AG04450 (cell line): ENCODE data around the gene DLGAP4. TPM values are rescaled to one million over a fixed set of nuclear protein-coding genes. Genes with fewer than 3 reads are reported as not detected.
A peak's percentile ranks its signal among the peaks of the same experiment; 100 is the strongest.

ENCODE experiments used
- CTCF ChIA-PET: fragments of 300-600, 350-600 bp; formaldehyde crosslinking; extraction: SDS; loops from one replicate; lab custom pipeline; 2022; ENCODE audit warnings: antibody characterized with exemption, inconsistent platforms; lab: Charles Lee
- POLR2A ChIA-PET: fragments of 350-600 bp; formaldehyde crosslinking; extraction: SDS; loops from one replicate; lab custom pipeline; 2021; ENCODE audit warnings: antibody characterized with exemption, inconsistent platforms; lab: Yijun Ruan, JAX
- DNase-seq: peaks from one replicate; pipeline ENCODE4 v3.0.0-alpha.2; 2011; ENCODE audit warnings: low read depth, low spot score
- H3K27ac ChIP-seq: one replicate; pipeline ENCODE4 v1.5.1; 2012; ENCODE audit warnings: low read depth, low read length, control low read depth
- H3K27me3 ChIP-seq: one replicate; pipeline ENCODE4 v1.6.0; 2012; ENCODE audit warnings: low read length; ENCODE audit not compliant: control insufficient read depth, insufficient read depth
- H3K4me3 ChIP-seq: 2 replicates; pipeline ENCODE4 v1.5.1; 2011; ENCODE audit warnings: mild to moderate bottlenecking, low read depth, low read length, control low read depth
- H3K9me3 ChIP-seq: 2 replicates; pipeline ENCODE4 v1.5.1; 2012; ENCODE audit warnings: low read length; ENCODE audit not compliant: control insufficient read depth, insufficient read depth
- polyA plus RNA-seq: library from polyadenylated mRNA; depleted of rRNA; stranded (reverse); fragments of >200 nt; gene quantifications from 2 replicates; pipeline ENCODE4 v1.2.3, GENCODE V29; 2011
- TF ChIP-seq, protein P1 (sequence below): IDR thresholded peaks from 2 replicates; pipeline ENCODE4 v1.5.1; 2011; ENCODE audit warnings: low read depth, low read length, control low read depth, inconsistent platforms

The DLGAP4 gene
- polyA plus RNA-seq, 1 experiment = 17.7 TPM

DNA sequence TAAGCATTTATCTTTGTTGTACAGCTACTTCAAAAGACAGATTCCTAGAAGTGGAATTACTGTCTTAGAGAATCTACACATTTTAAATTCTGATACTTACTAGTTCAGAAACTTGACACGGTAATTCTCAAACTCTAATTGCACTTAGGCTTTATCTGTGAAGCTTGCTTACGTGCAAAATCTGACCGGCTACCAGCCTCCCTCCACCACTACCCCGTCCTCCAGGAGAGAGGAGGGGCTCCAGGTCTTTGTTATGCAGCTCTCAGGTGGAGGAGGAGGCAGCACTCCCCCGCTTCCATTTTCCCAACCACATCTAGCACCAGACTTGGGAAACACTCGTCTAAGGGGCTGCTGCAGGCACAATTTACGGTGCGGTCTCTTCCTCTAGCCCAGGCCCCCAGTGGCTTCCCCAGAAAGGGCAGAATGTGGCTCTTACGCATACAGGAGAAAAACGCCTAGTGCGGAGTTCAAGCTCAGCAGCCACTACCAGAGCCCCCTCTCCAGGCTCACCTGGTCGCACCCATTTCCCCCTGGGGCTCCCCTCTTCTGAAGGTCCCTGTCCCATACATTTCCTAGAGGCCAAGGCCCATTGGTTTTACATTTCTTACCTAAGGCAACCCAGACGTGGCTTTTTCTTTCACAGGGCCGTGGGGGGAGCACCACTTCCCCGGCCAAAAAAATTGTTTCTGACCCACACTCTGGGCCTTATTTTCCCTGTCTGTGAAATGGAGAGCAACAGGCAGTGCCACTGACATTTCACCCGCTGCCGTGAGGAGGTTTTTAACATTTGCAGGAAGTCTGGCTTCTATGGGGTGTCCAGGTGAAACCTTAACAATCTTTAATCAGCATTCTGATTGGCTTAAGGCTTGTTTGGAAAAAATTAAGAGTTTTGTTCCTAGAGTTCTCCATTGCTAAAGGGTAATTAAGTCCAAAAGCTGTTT is 265.7 kb downstream of the DLGAP4 start:
- no peaks in the 10 kb centered on the region; the same call in 1 of the 2 replicates for H3K9me3 ChIP-seq
- CTCF ChIA-PET = interaction anchor here (0.6 to 1.9 kb wide), 4 partner anchors 34 to 1303 kb away, joined by 3 to 7 read pairs (median 6); partner anchors contain the start of gene RAB5IF
- H3K4me3 ChIP-seq = no peak overlapping the region
- peak overlapping the region; percentile 21 for H3K27ac ChIP-seq
- TF ChIP-seq, protein P1, sequence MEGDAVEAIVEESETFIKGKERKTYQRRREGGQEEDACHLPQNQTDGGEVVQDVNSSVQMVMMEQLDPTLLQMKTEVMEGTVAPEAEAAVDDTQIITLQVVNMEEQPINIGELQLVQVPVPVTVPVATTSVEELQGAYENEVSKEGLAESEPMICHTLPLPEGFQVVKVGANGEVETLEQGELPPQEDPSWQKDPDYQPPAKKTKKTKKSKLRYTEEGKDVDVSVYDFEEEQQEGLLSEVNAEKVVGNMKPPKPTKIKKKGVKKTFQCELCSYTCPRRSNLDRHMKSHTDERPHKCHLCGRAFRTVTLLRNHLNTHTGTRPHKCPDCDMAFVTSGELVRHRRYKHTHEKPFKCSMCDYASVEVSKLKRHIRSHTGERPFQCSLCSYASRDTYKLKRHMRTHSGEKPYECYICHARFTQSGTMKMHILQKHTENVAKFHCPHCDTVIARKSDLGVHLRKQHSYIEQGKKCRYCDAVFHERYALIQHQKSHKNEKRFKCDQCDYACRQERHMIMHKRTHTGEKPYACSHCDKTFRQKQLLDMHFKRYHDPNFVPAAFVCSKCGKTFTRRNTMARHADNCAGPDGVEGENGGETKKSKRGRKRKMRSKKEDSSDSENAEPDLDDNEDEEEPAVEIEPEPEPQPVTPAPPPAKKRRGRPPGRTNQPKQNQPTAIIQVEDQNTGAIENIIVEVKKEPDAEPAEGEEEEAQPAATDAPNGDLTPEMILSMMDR = no peak
- POLR2A ChIA-PET = interaction anchor here (0.6 to 0.7 kb wide), 2 partner anchors 13 to 54 kb away, joined by 3 to 4 read pairs; no protein-coding TSS in a partner anchor
- no peaks in the 10 kb centered on the region for H3K27me3 ChIP-seq
- DNase-seq = no peak

DNA sequence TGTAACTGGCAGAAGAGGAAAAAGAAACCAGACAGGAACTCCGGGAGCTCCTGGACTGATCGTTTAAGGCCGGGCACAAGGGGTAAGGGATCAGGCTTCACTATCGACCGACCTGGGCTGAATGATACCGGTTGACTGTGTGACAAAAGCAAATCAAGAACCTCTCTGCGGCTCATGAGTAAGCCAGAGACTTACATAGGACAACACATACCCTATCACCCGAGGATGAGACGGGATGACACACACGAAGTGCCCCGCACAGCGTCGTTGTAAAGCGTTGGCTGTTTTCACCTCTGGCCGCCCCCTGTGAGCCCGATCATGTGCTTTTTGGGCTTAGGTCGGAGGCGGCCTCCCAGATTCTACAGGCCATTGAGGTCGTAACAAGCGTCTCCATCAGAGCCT is 266.6 kb downstream of the DLGAP4 start:
- TF ChIP-seq, protein P1 = no peak
- Histone ChIP-seq H3K27ac (peak overlapping the region; percentile 73), H3K4me3 (peak overlapping the region; percentile 55), H3K27me3 (no peaks in the 10 kb centered on the region), H3K9me3 (no peaks in the 10 kb centered on the region; the same call in 1 of the 2 replicates)
- POLR2A ChIA-PET = interaction anchor here (0.6 to 1.2 kb wide), 3 partner anchors 16 to 1789 kb away, joined by 3 to 4 read pairs (median 4); no protein-coding TSS in a partner anchor
- DNase-seq = no peak
- CTCF ChIA-PET = interaction anchor here (0.6 to 0.9 kb wide), 3 partner anchors 33 to 1836 kb away, joined by 3 to 7 read pairs (median 3); partner anchors contain the start of gene RAB5IF

DNA sequence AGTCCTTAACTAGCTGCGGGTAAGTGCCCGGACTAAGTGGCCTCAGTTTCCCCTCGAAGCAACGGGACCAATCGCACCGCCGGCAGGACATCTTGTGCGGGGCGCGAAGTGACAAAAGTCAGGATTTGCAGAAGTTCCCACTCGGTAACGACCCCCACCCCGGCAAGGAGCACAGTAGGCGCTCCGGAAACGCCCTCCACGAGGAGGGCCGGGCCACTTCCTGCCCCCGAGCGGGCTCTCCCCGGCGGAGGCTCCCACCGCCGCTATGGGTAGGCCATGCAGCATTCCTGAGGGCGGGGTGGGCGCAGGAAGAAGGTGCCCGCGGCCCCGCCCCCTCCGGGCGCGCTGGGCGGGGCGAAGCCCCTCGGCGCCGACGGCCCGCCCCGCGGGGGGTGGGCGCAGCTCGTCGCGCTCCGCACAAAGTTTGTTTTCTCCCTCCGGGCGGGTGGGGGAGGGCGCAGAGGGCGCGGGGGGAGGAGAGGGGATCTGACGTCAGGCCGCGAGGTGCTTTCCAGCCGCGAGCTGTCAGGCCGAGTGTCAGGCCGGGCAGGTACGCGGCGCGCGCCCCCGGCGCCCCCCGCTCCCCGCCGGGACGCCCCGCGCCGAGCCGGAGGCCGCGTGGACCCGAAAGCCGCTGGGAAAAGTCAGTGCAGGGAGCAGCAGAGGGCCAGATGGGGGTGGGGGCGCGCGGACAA is 267.1 kb downstream of the DLGAP4 start, which contains the start of gene TGIF2:
TGIF2 (plus strand) TSS at position 495 of the 695 bp plus-strand sequence. CDS start 5,178 bp downstream, outside the sequence.
- no peaks in the 10 kb centered on the region; the same call in 1 of the 2 replicates for H3K9me3 ChIP-seq
- H3K27ac ChIP-seq = peak within 1 kb of the TSS; percentile 73
- ChIA-PET POLR2A (interaction anchor here (0.6 to 1.2 kb wide), 4 partner anchors 15 to 1789 kb away, joined by 3 to 4 read pairs (median 4); partner anchors contain the start of gene DSN1), CTCF (interaction anchor here (0.6 to 0.9 kb wide), 4 partner anchors 32 to 1835 kb away, joined by 3 to 7 read pairs (median 4); partner anchors contain the start of gene RAB5IF)
- no peaks in the 10 kb centered on the region for H3K27me3 ChIP-seq
- TF ChIP-seq, protein P1 = no peak
- peak; percentile 37 for DNase-seq
- H3K4me3 ChIP-seq = peak within 1 kb of the TSS; percentile 70

DNA sequence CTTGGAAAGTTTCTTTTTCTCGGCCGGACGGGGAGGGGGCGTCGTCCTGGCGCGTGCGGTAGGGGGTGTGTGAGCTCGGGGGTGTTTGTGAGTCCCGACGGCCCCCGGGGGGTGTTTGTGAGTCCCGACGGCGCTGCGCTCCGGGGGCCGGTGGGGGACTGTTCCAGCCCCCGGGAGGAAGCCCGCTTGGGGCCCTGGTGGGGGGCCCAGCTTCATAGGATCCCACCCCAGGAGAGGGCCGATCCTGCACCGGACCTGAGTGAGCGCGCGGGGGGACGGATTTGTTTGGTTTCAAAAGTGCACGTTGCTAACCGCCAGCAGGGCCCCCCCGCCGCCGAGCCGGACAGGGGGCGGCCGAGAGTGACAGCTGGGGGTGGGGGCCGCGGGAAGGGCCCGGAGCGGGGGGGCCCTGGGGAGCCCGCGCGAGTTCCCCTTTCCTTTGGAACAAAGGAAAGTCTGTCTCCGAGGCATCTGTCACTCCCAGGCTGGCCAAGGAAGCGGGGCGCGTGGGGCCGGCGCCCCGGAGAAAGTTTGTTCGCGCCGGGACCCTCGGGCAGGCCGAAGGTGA is 267.7 kb downstream of the DLGAP4 start:
- ChIA-PET POLR2A (interaction anchor here (0.9 to 1.1 kb wide), 2 partner anchors 55 to 200 kb away, joined by 3 to 4 read pairs; partner anchors contain the start of gene DSN1), CTCF (interaction anchor here (0.7 kb wide), 1 partner anchor 290 kb away, joined by 5 read pairs; a partner anchor contains a TSS)
- no peaks in the 10 kb centered on the region; the same call in 1 of the 2 replicates for H3K9me3 ChIP-seq
- H3K27ac ChIP-seq = peak overlapping the region; percentile 61
- no peak for DNase-seq
- TF ChIP-seq, protein P1 = no peak
- no peaks in the 10 kb centered on the region for H3K27me3 ChIP-seq
- H3K4me3 ChIP-seq = peak overlapping the region; percentile 70
